Endothelial cell (in vitro differentiated cells): ENCODE results near the gene PLD4. TPM values are rescaled to one million over a fixed set of nuclear protein-coding genes. Genes with fewer than 3 reads are reported as not detected.

Experiments
- DNase-seq: peaks from one replicate; pipeline ENCODE4 v3.0.0; 2021; ENCODE audit warnings: low spot score
- H3K27ac Mint-ChIP-seq: one replicate; pipeline ENCODE4 v1.8.0; 2021; ENCODE audit warnings: mixed read lengths, inconsistent platforms; ENCODE audit not compliant: unreplicated experiment
- H3K27me3 Mint-ChIP-seq: one replicate; pipeline ENCODE4 v1.8.0; 2021; ENCODE audit warnings: mild to moderate bottlenecking, moderate library complexity, mixed read lengths, inconsistent platforms; ENCODE audit not compliant: unreplicated experiment
- H3K36me3 Mint-ChIP-seq: one replicate; pipeline ENCODE4 v1.8.0; 2021; ENCODE audit warnings: mild to moderate bottlenecking, low read depth, mixed read lengths, inconsistent platforms; ENCODE audit not compliant: unreplicated experiment
- H3K4me1 Mint-ChIP-seq: one replicate; pipeline ENCODE4 v1.8.0; 2021; ENCODE audit warnings: mild to moderate bottlenecking, mixed read lengths, inconsistent platforms; ENCODE audit not compliant: unreplicated experiment
- H3K4me3 Mint-ChIP-seq: one replicate; pipeline ENCODE4 v1.8.0; 2021; ENCODE audit warnings: mild to moderate bottlenecking, mixed read lengths, inconsistent platforms; ENCODE audit not compliant: unreplicated experiment
- H3K9me3 Mint-ChIP-seq: one replicate; pipeline ENCODE4 v1.8.0; 2021; ENCODE audit warnings: mixed read lengths, inconsistent platforms; ENCODE audit not compliant: unreplicated experiment
- CTCF ChIP-seq: fragments of 200-600 bp; sonication (generic); IDR thresholded peaks from one replicate; pipeline ENCODE4 v1.5.0; 2021; ENCODE audit warnings: antibody characterized with exemption; ENCODE audit not compliant: unreplicated experiment
- total RNA-seq: library from RNA; stranded (reverse); fragmentation: NEBNext Ultra II Directional; extraction: Animal tissue kit (Norgen Biotek cat#: 25700); gene quantifications from one replicate; pipeline ENCODE4 v1.2.1, GENCODE V29; 2021; ENCODE audit not compliant: unreplicated experiment

PLD4 gene
- total RNA-seq, 1 donor from 2014 or later = 1.3 TPM

GRCh38 chr14:104974665-104975390 lies 50.1 kb downstream of the PLD4 start:
- no peak overlapping the region for H3K4me3 Mint-ChIP-seq
- H3K4me1 Mint-ChIP-seq = peaks cover 10% of the 10 kb centered on the region
- H3K27me3 Mint-ChIP-seq = peaks cover 16% of the 10 kb centered on the region
- no peak for DNase-seq
- TF ChIP-seq CTCF = no peak
- H3K27ac Mint-ChIP-seq = no peak overlapping the region
- H3K36me3 Mint-ChIP-seq = peaks cover 3% of the 10 kb centered on the region
- no peaks in the 10 kb centered on the region for H3K9me3 Mint-ChIP-seq

GRCh38 chr14:104975481-104976197 lies 51.0 kb downstream of the PLD4 start:
- no peak overlapping the region for H3K4me3 Mint-ChIP-seq
- TF ChIP-seq CTCF = no peak
- peaks cover 12% of the 10 kb centered on the region for H3K4me1 Mint-ChIP-seq
- peak; percentile 51 for DNase-seq
- no peak overlapping the region for H3K27ac Mint-ChIP-seq
- peaks cover 22% of the 10 kb centered on the region for H3K27me3 Mint-ChIP-seq
- H3K36me3 Mint-ChIP-seq = peaks cover 5% of the 10 kb centered on the region
- no peaks in the 10 kb centered on the region for H3K9me3 Mint-ChIP-seq

- H3K36me3 Mint-ChIP-seq = peaks cover 5% of the 10 kb centered on the region
- peaks cover 12% of the 10 kb centered on the region for H3K4me1 Mint-ChIP-seq
- H3K4me3 Mint-ChIP-seq = peak overlapping the region; percentile 76
- no peaks in the 10 kb centered on the region for H3K9me3 Mint-ChIP-seq
- peaks cover 19% of the 10 kb centered on the region for H3K27me3 Mint-ChIP-seq
- TF ChIP-seq CTCF = peak; percentile 96
- no peak overlapping the region for H3K27ac Mint-ChIP-seq
- DNase-seq = peak; percentile 95
These were observed 51.7 kb downstream of the PLD4 start for GRCh38 chr14:104976198-104977007.

GRCh38 chr14:104977008-104977680 lies 52.5 kb downstream of the PLD4 start:
- Mint-ChIP-seq H3K4me3 (peak overlapping the region; percentile 47), H3K4me1 (peaks cover 12% of the 10 kb centered on the region), H3K27ac (no peak overlapping the region), H3K36me3 (peaks cover 5% of the 10 kb centered on the region), H3K27me3 (peaks cover 16% of the 10 kb centered on the region), H3K9me3 (no peaks in the 10 kb centered on the region)
- no peak for TF ChIP-seq CTCF
- DNase-seq = no peak
